Activated CD4-positive, alpha-beta T cell treated with anti-CD3 and anti-CD28 coated beads, Interleukin-2, amount 50 U/mL, for 24 hours (primary cell): ENCODE results near the gene OR2V2.
"Not testable (repeated sequence)": the region's sequence is repeated elsewhere in the genome, so short reads cannot be mapped to it uniquely, and the experiment has no call there.

Experiments
- DNase-seq, 2 donors: peaks; one replicate each; pipeline ENCODE4 v3.0.0-alpha.2; 2020; ENCODE audit warnings: low read depth in 1 of 2, low spot score in 1 of 2

Gene OR2V2

DNA sequence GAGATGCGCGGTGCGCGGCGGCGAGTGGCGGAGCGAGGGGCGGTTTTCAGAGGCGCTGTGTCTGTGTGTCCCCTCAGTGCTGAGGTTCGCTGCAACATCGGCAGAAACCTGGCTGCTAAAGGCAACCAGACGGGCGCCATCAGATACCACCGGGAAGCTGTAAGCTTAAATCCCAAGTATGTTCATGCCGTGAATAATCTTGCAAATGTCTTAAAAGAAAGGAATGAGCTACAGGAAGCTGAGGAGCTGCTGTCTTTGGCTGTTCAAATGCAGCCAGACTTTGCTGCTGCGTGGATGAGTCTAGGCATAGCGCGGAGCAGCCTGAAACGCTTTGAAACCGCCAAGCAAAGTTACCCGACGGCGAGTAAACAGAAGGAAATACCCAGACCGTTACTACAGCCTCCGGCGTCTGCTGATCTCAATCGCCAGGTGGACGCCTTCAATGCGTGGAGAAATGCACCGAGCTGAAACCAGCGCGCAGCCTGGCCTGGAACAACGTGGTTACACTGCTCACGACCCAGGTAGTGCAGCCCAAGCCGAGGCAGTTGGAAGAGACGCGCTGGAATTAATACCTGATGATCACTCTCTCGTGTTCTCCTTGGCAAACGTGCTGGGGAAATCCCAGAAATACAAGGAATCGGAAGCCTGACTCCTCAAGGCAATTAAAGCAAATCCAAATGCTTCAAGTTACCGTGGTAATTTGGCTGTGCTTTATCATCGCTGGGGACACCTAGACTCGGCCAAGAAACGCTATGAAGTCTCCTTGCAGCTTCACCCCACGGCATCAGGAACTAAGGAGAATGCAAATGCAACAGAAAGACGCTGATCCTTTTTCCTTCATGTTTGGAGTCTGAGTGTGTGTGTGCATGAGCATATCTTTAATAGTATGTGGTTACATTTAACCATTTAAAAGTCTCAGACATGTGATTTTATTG, 32.3 kb upstream of the OR2V2 start:
- DNase-seq: no peak

DNA sequence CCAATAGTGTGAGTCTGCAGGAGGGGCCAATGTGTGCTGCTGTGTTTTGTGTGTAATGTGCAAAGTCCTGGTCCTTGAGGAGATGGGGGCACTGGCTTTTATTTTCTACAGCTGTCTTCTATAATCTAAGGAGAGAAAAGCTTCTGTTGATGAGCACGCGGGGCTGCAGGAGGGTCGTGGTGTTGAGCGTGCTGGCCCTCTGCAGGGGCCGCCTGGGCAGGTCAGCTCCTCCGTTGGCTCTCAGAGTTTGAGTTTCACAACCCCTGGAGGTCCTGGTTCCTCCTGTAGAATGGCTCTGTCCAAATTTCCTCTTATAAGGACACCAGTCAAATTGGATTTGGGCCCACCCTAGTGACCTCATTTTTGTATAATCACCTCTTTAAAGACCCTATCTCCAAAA, 29.0 kb upstream of the OR2V2 start:
- DNase-seq: no peak

DNA sequence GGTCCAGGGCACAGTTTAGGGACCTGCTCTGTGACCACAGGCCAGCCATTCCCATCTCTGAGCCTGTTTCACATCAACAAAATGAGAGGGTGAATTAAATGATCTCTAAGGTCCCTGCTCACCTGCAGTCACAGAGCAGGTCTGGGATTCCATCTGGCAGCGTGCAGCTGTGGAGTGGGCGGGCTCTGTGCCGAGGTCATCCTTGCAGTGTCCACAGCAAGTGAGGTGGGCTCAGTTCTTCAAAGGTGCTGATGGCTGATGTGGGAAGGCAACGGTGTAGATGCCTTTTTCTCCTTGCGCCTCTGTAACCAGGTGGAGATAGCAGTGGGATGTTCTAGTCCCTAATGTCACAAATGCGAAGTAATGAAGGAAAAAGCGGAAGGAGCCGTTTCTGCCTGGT, 28.3 kb upstream of the OR2V2 start:
- DNase-seq: no peak

DNA sequence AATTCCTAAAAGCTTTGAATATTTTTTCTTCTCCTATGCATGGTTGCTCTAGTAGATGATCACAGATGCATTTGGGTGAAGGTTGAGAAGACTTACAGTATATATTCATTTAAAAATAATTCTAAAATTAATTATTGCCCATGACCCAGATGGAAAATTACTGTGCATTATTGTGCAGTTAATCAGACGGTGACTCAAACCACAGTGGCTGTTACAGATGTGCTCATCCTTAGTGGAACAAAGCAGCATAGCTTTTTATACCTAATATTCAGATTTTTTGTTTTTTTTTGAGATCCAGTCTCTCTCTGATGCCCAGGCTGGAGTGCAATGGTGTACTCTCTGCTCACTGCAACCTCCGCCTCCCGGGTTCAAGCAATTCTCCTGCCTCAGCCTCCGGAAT, 27.1 kb upstream of the OR2V2 start:
- no peak for DNase-seq

DNA sequence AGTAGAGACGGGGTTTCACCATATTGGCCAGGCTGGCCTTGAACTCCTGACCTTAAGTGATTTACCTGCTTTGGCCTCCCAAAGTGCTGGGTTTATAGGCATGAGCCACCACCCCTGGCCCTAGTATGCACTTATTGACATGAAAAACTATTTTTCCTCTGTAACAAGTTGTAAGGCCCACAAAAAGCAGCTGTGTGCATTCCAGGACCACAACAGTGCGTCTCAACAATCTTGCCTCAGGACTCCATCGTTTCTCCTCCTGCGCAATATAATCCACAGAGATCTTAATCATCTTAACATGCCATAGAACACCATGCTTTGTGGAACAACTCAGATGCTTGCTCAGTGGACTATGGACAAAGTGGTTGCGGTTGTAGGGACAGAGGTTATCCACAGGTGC, 26.6 kb upstream of the OR2V2 start:
- DNase-seq: no peak

DNA sequence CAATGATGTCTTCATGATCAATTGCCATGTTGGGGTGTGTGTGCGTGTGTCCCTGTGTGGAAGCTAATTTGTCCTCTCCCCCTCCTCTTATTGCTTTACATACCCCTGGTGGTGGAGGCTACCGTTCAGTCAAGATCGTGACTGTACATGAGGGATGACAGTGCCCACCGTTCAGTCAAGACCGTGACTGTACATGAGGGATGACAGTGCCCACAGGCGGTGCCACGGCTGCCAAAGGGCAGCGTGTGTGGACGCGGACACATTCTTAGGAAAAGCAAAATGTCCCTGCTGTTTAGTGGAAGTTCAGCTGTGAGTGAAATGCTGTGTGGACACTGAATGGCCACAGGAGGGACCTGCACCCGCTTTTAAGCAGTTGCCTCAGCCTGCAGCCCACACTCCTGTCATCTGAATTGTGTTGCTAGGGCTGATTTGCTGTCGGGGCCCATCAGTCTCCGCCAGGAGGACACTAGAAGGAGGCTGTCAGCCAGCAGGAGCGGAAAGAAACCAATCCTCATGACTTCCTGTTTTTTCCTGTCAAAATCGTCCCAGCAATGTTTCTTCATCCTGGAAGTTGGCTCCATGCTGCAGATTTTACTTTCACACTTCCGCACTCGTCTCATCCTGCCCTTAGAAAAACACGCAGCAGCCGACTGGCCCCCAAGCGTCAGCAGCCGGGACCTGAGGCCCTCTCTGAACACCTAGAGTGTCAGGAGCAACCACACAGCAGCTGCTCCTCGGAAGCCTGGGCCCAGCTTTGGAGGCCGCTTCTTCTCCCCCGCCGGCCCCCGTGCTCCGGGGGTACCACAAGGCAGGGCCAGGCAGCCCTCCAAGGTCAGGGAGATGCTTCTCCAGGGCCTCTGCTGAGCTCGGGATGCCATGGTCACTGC, 25.5 kb upstream of the OR2V2 start:
- no peak for DNase-seq

DNA sequence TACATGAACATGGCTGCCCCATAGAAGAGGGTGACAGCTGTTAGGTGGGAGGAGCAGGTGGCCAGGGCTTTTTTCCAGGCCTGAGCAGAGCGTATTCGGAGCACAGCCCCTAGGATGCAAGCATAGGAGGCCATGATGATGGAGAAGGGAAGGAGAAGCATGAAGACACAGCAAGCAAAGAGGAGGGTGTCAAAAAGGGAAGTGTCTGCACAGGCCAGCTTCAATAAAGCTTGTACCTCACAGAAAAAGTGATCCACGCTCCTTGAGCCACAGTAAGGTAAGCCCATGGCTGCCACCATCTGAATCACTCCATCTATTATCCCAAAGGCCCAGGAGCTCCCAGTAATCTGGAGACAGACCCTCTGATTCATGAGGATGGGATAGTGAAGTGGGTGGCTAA, 22.9 kb upstream of the OR2V2 start:
- no peak for DNase-seq

DNA sequence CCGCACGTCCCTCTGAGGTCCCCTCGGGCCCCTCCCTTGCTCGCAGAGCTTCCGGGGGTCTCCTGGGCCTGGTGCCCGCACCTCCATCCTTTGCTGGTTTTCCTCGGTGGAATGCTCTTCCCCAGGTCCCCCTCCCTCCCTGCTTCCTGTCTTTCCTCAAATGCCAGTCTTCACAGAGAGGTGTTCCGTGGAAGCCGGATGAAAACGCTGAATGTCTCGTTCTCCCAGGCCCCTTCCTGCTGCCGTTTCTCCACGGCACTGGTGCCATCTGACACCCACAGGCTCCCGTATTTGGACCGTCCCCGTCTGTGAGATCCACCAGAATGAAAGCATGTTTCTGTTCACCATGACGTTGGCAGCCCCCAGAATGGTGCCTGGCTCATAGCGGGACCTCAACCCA, 20.5 kb upstream of the OR2V2 start:
- no peak for DNase-seq

DNA sequence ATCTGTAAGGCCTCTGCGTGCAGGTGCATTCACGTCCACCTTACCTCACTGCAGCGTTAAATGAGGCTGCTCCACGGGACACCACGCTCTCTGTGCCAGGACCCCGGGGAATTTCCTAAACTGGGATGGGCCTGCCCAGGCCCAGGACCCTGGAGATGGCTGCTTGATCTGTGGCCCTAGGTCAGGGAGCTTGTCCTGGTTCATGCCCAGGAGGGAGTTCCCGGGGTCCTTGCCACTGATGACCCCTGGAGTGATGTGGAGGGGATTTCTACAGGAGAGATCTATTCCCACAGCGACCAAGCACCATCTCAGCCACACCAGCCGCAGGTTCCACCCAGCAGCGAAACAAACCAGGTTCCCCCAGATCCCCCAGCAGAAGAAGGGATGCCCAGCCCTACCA, 19.9 kb upstream of the OR2V2 start:
- DNase-seq: no peak

DNA sequence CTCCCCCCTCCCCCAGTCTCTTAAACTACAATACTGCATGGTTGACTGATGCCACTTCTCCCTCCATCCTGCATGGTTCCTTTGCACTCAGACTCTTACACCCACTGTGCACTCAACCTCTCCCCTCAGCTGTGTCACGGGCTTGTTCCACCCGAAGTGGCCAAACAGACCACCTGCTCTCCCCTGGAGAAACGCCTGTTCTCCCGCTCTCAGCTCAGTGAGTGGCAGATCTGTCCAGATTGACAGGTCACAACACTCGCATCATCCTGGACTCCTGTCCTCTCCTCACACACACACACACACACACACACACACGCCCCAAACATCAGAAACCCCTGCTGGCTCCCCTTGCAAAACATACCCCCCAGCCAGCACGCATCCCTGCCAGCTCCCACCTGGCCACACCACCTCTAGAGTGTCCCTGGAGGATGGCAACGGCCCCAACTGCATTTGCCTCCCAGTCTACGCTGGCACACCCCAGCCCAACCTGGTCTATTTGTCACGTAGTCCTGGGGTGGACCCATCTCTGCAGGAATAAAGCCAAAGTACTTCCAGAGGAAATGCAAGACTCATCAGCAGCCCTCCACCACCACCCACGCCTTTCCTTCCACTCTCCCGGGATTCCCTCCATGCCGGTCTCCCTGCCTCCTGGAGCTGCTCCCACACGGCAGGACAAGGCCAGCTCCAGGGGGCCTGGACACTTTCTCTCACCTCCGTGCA, 19.3 kb upstream of the OR2V2 start:
- DNase-seq: no peak

DNA sequence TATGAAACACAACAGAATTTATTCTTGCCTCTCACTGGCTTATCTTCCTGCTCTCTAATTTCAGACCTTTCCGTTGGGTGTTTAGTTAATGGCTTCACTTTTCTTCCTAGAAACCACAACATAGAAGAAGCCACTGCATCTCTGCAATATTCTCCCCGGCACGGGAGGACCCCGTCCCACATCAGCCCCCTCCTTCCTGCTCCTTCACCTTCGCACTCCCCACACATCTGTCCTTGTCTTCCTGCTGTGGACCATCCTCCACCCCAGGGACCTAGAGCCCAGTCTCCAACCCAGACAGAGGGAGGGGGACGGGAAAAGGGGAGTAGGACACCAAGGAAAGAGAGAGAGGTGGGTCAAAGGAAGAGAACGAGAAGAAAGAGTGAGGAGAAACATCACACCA, 17.8 kb upstream of the OR2V2 start:
- DNase-seq: no peak

DNA sequence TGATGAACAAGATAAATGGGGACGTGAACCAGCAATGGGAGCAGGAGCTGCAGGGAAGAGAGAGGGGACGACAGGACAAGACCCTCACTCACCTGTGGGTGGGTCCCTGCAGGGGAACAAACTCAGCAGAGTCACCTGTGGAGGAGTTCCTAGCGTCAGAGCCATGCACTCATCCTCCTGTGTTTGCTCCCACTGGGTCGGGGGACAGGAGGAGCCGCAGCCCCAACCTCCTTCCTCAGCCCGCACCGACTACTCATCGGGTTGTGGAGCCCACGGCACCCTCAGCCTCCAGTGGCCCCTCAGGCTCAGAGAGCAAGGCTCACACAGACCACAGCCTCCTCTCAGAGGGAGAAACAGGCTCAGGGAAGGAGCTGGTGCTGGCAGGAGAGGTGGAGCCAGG, 17.3 kb upstream of the OR2V2 start:
- not testable (repeated sequence) for DNase-seq

DNA sequence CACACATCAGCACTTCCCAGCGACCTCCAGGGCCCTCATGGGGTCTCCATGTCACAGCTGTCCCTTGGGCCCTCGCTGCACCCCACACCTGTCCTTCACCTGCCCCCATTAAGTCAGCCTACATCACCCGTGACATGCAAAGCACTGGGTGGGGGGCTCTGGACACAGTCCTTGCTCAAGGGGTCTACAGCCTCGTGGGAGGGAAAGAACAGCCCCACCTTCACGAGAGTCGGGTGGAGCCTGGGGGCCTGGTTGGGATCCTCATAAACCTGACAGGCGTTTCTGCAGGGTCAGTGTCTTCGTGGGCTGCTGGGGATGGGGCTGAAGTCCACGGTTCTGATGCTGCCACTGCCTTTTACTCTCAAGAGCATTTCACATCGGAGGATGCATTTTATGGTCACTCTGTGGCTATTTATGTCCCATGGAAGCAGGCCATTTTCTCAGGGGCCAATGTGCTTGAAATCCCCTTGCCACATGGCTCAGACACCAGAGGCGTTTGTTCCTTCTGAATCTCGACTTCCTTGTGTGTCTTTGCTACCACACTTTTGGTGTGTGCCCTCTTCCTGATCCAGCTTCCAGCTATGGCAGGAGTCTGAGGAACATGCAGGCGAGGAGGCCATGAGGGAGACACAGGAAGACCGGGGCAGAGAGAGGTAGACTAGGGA, 16.4 kb upstream of the OR2V2 start, which contains the start of gene OR2V1:
Gene OR2V1, minus strand, starts transcription at position 338 of the 665 bp plus-strand sequence. CDS start 5,865 bp downstream, outside the sequence.
- DNase-seq: no peak

DNA sequence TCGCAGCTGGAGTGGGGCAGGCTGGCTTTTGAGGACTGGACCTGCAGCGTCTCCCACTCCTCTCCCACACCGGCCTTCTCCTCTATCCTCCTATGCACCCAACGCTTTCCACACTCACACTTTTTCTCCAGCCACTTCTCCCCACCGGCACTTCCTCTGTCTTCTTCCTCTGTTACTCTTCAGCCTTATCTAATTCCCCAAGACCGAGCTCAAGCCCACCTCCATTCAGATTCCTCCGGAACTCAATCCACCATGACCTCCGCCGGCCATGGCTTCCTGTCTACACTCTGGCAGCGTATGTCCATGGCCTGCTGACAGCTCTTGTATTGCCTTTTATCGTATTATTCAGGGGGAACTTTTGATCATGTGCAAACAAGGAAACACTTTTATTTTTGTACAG, 15.9 kb upstream of the OR2V2 start:
- DNase-seq: no peak

DNA sequence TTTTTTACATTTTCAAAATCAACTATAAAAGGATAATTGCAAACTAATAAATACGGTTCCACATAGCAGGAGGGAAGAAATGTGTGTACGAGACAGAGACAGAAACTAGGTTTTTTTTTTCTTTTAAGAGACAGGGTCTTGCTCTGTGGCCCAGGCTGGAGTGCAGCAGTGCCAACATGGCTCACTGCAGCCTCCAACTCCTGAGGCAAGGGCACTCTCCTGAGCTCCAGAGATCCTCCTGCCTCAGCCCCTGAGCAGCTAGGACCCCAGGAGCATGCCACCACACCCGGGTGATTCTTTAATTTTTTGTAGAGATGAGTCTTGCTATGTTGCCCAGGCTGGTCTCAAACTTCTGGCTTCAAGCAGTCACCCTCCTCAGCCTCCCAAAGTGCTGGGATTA, 14.3 kb upstream of the OR2V2 start:
- no peak for DNase-seq

DNA sequence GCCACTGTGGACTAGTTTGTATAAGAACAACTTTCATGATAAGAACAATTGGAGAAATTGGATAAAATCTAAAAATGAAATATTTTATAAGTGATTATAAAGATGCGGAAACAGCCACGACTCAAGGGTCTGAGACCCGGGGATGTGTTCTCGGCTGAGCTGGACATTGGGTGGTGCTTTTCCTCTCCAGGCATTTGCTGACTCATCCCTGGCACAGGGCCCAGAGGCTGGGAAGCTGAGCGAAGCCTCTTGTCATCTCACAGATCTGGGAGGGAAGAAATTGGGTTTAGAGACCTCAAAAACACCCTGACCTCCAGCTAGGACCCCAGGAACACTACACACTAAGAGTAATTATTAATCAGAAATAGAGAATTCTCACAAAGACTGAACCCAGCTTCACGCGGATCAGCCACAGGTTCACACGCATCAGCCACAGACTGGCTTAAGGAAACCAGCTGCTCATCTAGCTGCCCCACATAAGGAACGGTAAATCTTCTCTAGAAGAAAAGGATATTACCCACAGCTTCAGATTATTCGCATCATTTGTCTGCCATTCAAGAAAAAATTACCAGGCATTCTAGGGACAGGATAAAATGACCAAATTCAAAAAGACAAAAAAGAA, 13.7 kb upstream of the OR2V2 start:
- no peak for DNase-seq

DNA sequence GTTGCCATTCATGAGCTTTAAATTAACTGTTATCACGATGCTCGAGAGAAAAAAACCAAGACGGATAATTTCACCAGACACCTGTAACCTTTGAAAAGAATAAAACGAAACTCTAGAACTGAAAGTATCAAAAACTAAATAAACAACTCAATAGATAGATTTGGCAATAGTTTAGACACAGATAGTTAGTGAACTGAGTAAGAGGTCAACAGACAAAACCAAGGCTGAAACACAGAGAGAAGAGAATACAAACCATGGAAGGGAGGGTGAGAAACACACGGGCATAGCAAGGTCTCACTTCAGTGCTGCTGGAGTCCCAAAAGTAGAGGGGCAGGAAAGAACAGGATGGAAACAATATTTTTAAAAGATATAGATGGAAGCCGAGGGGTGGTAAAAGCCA, 13.1 kb upstream of the OR2V2 start:
- no peak for DNase-seq

DNA sequence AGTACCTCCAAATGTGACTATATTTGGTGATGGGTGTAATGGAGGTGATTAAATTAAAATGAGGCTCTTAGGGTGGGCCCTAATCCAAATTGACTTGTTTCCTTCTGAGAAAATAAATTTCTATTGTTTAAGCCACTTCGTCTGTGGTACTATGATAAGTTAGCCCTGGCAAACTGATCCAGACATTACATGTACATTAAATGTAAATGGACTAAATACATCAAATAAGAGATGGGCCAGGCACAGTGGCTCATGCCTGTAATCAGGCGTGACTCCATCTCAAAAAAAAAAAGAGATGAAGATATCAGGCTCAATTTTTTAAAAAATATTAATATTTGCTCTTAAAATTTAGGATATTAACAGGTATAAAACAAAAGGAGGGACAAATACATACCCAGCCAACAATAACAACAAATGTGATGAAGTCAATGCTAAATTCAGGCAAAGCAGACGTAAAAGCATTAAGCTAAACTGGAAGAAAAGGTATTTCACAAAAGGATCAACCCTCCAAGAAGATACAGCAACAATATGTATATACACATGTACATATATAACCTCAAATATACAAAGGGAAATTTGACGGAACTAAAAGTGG, 10.9 kb upstream of the OR2V2 start:
- no peak for DNase-seq

DNA sequence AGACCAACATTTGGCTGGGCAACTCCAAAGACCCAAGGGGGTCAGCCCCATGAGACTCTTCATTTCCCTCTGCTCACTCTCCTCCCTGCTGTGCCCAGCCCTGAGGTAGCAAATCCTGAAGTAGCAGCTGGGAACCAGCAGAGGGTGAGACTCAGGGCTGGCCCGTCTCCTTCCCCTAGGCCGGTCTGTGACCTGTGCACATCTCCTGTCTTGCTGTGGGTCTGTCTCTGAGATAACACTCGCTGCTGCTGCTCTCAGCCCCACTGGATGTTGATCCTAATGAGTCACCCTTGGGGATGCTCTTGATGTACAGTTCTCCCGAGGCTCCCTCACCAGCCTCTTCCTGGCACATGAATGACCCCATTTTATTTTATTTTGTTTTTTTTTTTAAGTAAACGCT, 9.1 kb upstream of the OR2V2 start:
- DNase-seq: no peak

DNA sequence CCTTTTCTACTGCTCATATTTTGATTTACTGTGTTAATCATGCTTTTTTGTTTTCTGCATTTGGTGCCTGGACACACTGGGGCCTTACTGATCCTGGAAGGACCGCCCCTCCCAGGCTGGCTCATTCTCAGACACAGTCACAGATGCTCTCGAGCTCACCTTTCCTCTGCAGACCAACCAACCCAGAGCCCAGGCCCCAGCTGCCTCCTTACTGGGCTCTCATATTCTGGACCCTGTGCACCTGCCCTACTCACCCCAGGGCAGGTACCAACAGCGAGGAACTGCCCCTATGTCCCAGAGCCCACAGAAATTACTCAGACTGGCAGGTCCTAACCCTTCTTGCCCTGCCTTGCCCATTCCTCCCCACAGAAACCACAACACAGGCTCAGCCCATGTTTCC, 6.6 kb upstream of the OR2V2 start:
- DNase-seq: no peak
